Fibroblast of lung (primary cell): ENCODE data around the gene P2RY1. TPM values are rescaled to one million over a fixed set of nuclear protein-coding genes. Genes with fewer than 3 reads are reported as not detected.

Source experiments
- DNase-seq, 2 donors: peaks; one replicate each; pipeline versions ENCODE4 v3.0.0 to v3.0.0-alpha.2; 2010; ENCODE audit warnings: low read depth in 2 of 2
- H2AFZ ChIP-seq: 2 replicates; pipeline ENCODE4 v1.5.1; 2012; ENCODE audit warnings: low read length, control low read depth, inconsistent platforms
- H3K27ac ChIP-seq: 2 replicates; pipeline ENCODE4 v1.5.1; 2011; ENCODE audit warnings: low read length, control low read depth; ENCODE audit not compliant: insufficient read depth
- H3K27me3 ChIP-seq: 2 replicates; pipeline ENCODE4 v1.5.1; 2011; ENCODE audit warnings: mild to moderate bottlenecking, low read length; ENCODE audit not compliant: control insufficient read depth, insufficient read depth
- H3K36me3 ChIP-seq: 2 replicates; pipeline ENCODE4 v1.5.1; 2011; ENCODE audit warnings: low read length; ENCODE audit not compliant: control insufficient read depth, insufficient read depth
- H3K4me1 ChIP-seq: 2 replicates; pipeline ENCODE4 v1.5.1; 2011; ENCODE audit warnings: low read length; ENCODE audit not compliant: control insufficient read depth, insufficient read depth; ENCODE audit errors: extremely low read depth
- H3K4me2 ChIP-seq: 2 replicates; pipeline ENCODE4 v1.5.1; 2011; ENCODE audit warnings: low read length, control low read depth; ENCODE audit not compliant: insufficient read depth; ENCODE audit errors: extremely low read depth
- H3K4me3 ChIP-seq, 4 experiments: fragments of 200-600 bp in 1 of 4; sonication (generic) in 1 of 4; replicated peaks in 1 of 4; 2 replicates each; pipeline ENCODE4 v1.5.1; 2011 to 2016; ENCODE audit warnings: low read length in 4 of 4, low read depth in 3 of 4, mild to moderate bottlenecking in 3 of 4, control low read depth in 2 of 4, inconsistent platforms in 1 of 4, mixed read lengths in 1 of 4; ENCODE audit not compliant: insufficient read depth in 1 of 4; ENCODE audit errors: control extremely low read depth in 1 of 4
- H3K79me2 ChIP-seq: 2 replicates; pipeline ENCODE4 v1.5.1; 2012; ENCODE audit warnings: mild to moderate bottlenecking, low read length, inconsistent platforms; ENCODE audit not compliant: control insufficient read depth, insufficient read depth
- H3K9ac ChIP-seq: 2 replicates; pipeline ENCODE4 v1.5.1; 2011; ENCODE audit warnings: mild to moderate bottlenecking, low read length, control low read depth; ENCODE audit not compliant: insufficient read depth
- H3K9me3 ChIP-seq: 2 replicates; pipeline ENCODE4 v1.5.1; 2012; ENCODE audit warnings: low read depth, low read length; ENCODE audit not compliant: control insufficient read depth, insufficient read depth
- H4K20me1 ChIP-seq: 2 replicates; pipeline ENCODE4 v1.5.1; 2011; ENCODE audit warnings: low read length; ENCODE audit not compliant: control insufficient read depth, insufficient read depth; ENCODE audit errors: extremely low read depth
- EZH2 ChIP-seq: IDR thresholded peaks from 2 replicates; pipeline ENCODE4 v1.5.1; 2012; ENCODE audit warnings: low read length, control low read depth, mild to moderate bottlenecking; ENCODE audit errors: missing control alignments
- polyA plus RNA-seq, 2 donors: library from polyadenylated mRNA; depleted of rRNA in 1 of 2; stranded (reverse) in 1 of 2; unstranded in 1 of 2; fragments of >200 nt; gene quantifications; 2 replicates each; pipeline ENCODE4 v1.2.1, GENCODE V29; 2011 to 2012; ENCODE audit warnings: missing spikeins in 1 of 2
- total RNA-seq: library from RNA; depleted of rRNA; stranded (reverse); fragments of >200 nt; gene quantifications from 2 replicates; pipeline ENCODE4 v1.2.1, GENCODE V29; 2014
- TF ChIP-seq, protein P1 (sequence below), 2 donors: IDR thresholded peaks in 1 of 2; conservative IDR thresholded peaks in 1 of 2; 1 replicate in 1 of 2; 2 replicates in 1 of 2; pipeline ENCODE4 v1.5.1; 2011 to 2012; ENCODE audit warnings: low read length in 2 of 2, control low read depth in 1 of 2, inconsistent platforms in 1 of 2, low read depth in 1 of 2, mild to moderate bottlenecking in 1 of 2

P2RY1 gene
- total and polyA plus RNA-seq, 2 donors (not counting 1 experiment from before 2014, with no cell fraction given), result 0.62 to 7.6 TPM

DNA sequence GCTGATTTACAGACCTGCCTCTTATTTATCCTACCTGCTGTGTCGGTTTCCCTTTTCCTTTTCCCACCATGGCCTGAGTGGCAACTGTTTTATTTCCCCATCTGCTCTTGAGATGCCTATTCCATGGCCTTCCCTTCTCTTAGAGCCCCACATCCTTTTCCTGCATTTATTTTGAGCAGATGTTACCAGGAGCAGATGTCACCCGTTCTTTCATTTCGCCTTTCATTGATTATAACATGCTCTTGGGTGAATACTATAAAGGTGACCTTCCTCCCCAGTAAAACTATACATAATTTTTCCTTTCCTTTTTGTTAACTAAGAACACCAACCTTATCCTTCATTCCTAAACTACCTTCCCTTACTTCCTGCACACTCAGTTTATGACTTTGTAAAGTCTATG, 8.5 kb upstream of the P2RY1 start:
- Histone ChIP-seq H4K20me1 (no peaks in the 10 kb centered on the region), H2AFZ (no peak overlapping the region), H3K9ac (no peak overlapping the region), H3K9me3 (no peaks in the 10 kb centered on the region), H3K36me3 (no peaks in the 10 kb centered on the region), H3K4me2 (no peak overlapping the region), H3K4me3 (no peak overlapping the region), H3K79me2 (no peaks in the 10 kb centered on the region), H3K27me3 (no peaks in the 10 kb centered on the region), H3K27ac (no peak overlapping the region), H3K4me1 (no peaks in the 10 kb centered on the region)
- TF ChIP-seq, protein P1, sequence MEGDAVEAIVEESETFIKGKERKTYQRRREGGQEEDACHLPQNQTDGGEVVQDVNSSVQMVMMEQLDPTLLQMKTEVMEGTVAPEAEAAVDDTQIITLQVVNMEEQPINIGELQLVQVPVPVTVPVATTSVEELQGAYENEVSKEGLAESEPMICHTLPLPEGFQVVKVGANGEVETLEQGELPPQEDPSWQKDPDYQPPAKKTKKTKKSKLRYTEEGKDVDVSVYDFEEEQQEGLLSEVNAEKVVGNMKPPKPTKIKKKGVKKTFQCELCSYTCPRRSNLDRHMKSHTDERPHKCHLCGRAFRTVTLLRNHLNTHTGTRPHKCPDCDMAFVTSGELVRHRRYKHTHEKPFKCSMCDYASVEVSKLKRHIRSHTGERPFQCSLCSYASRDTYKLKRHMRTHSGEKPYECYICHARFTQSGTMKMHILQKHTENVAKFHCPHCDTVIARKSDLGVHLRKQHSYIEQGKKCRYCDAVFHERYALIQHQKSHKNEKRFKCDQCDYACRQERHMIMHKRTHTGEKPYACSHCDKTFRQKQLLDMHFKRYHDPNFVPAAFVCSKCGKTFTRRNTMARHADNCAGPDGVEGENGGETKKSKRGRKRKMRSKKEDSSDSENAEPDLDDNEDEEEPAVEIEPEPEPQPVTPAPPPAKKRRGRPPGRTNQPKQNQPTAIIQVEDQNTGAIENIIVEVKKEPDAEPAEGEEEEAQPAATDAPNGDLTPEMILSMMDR (conservative IDR thresholded peaks at IDR 0.05 in 1 of 2, IDR thresholded peaks at IDR 0.05 in 1 of 2; ENCODE audit: low read depth in 1 of 2, low read length in 2 of 2), result no peak
- no peak for TF ChIP-seq EZH2
- no peak for DNase-seq

DNA sequence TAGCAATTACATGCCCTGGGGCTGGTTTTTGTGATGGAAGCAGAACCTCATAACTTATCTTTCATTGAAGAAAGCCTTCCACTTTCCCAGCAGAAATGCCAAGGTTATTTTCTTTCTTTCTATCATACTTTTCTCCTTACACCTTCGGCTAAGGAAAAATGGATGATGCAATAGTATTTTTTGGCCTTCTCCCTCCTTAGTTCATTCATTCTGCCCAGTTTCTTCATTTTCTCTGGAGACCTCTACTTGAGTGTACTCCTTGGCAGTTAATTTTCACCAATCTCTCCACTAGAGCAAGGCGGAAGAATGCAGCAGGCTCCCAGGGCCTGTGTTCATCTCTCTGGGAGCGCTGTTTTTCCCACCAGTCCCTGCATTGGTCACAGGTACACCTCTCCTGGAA, 7.6 kb upstream of the P2RY1 start:
- H2AFZ ChIP-seq, result no peak overlapping the region
- no peaks in the 10 kb centered on the region for H3K9me3 ChIP-seq
- no peak overlapping the region for H3K9ac ChIP-seq
- H3K79me2 ChIP-seq, result no peaks in the 10 kb centered on the region
- no peak for TF ChIP-seq EZH2
- TF ChIP-seq, protein P1 (conservative IDR thresholded peaks at IDR 0.05 in 1 of 2, IDR thresholded peaks at IDR 0.05 in 1 of 2; ENCODE audit: low read depth in 1 of 2, low read length in 2 of 2), result no peak
- DNase-seq, result no peak
- H3K27ac ChIP-seq, result no peak overlapping the region
- H3K4me1 ChIP-seq, result no peaks in the 10 kb centered on the region
- H3K27me3 ChIP-seq, result no peaks in the 10 kb centered on the region
- no peak overlapping the region for H3K4me2 ChIP-seq
- no peak overlapping the region for H3K4me3 ChIP-seq
- no peaks in the 10 kb centered on the region for H4K20me1 ChIP-seq
- H3K36me3 ChIP-seq, result no peaks in the 10 kb centered on the region

DNA sequence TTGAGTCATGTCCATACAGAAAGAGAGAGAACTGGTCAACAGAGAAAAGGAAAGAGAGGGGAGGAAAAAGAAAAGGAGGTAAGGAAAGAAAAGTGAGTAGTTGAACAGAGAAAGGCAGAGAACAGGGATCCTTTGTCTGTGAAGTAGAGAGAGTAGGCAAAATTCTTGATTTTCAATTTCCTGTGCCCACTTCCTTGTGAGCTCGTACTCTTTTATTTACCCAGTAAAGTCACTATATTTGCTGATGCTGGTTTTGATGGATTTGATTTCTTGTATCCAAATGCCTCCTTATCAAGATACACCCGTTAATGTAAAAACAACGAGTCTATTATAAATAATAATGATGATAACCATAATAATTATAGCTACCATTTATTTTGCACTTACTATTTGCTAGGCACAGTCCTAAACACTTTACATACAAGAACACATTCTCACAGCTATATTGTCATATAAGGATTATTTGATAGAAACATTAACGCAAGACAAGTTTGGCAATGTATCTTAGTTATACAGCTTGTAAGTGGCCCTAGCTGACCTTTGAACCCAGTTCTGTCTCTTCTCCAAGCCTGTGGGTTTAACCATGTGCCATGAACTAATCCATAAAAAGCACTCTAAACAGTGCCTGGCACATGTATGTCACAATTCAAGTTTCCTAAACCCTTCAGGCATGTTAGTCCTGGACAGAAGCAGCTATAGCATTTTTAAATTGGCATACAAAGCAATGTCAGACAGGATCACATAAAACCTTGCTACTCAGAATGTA, 6.7 kb upstream of the P2RY1 start:
- no peaks in the 10 kb centered on the region for H4K20me1 ChIP-seq
- no peak overlapping the region for H3K9ac ChIP-seq
- no peaks in the 10 kb centered on the region for H3K27me3 ChIP-seq
- H3K4me2 ChIP-seq, result no peak overlapping the region
- H3K36me3 ChIP-seq, result no peaks in the 10 kb centered on the region
- H3K4me1 ChIP-seq, result no peaks in the 10 kb centered on the region
- no peak overlapping the region for H3K27ac ChIP-seq
- no peak overlapping the region for H2AFZ ChIP-seq
- H3K4me3 ChIP-seq, result no peak overlapping the region
- TF ChIP-seq EZH2, result no peak
- TF ChIP-seq, protein P1 (conservative IDR thresholded peaks at IDR 0.05 in 1 of 2, IDR thresholded peaks at IDR 0.05 in 1 of 2; ENCODE audit: low read depth in 1 of 2, low read length in 2 of 2), result no peak
- no peaks in the 10 kb centered on the region for H3K79me2 ChIP-seq
- no peak for DNase-seq
- H3K9me3 ChIP-seq, result no peaks in the 10 kb centered on the region
